Tibial nerve (tissue), 4 donors: ENCODE data around the gene PGAP3. TPM values are rescaled to one million over a fixed set of nuclear protein-coding genes. Genes with fewer than 3 reads are reported as not detected.
A peak's percentile ranks its signal among the peaks of the same experiment; 100 is the strongest.

Experiments
- DNase-seq, 2 donors: peaks; one replicate each; pipeline ENCODE4 v3.0.0-alpha.2; 2019; ENCODE audit warnings: low spot score in 2 of 2
- H3K27ac ChIP-seq, 4 donors: fragments of 200-600 bp; sonication (generic) in 3 of 4; one replicate each; pipeline ENCODE4 v1.5.1; 2017 to 2019; ENCODE audit warnings: mild to moderate bottlenecking in 1 of 4
- H3K27me3 ChIP-seq, 2 donors: fragments of 200-600 bp; sonication (generic) in 1 of 2; one replicate each; pipeline versions ENCODE4 v1.5.1 to v1.6.0; 2017 to 2019
- H3K36me3 ChIP-seq, 3 donors: fragments of 200-600 bp; sonication (generic); one replicate each; pipeline ENCODE4 v1.5.1; 2018 to 2019
- H3K4me1 ChIP-seq, 4 donors: fragments of 200-600 bp; sonication (generic) in 3 of 4; one replicate each; pipeline ENCODE4 v1.5.1; 2017 to 2019
- H3K4me3 ChIP-seq, 4 donors: fragments of 200-600 bp; sonication (generic) in 3 of 4; one replicate each; pipeline ENCODE4 v1.5.1; 2017 to 2019; ENCODE audit warnings: mild to moderate bottlenecking in 1 of 4, moderate library complexity in 1 of 4
- H3K9me3 ChIP-seq, 4 donors: fragments of 200-600 bp; sonication (generic) in 3 of 4; one replicate each; pipeline ENCODE4 v1.5.1; 2017 to 2019
- EP300 ChIP-seq, 2 donors: sonication (generic); formaldehyde crosslinking; IDR thresholded peaks; one replicate each; pipeline ENCODE4 v1.6.1; 2017; ENCODE audit warnings: antibody characterized with exemption in 2 of 2, mild to moderate bottlenecking in 1 of 2
- POLR2A ChIP-seq, 2 donors: fragments of 450-650 bp; IDR thresholded peaks; one replicate each; pipeline ENCODE4 v1.6.1; 2017; ENCODE audit warnings: antibody characterized with exemption in 2 of 2, mild to moderate bottlenecking in 2 of 2, moderate library complexity in 2 of 2
- WGBS, 2 donors: methylation state at CpG; one replicate each; pipeline ENCODE4 v1.1.5; 2018; 5-methylcytosine and 5-hydroxymethylcytosine counted together
- total RNA-seq, 4 donors: library from RNA; depleted of rRNA; stranded (reverse); fragments of >200 nt; gene quantifications; one replicate each; pipeline ENCODE4 v1.1.0, GENCODE V29; 2016
- TF ChIP-seq, protein P1 (sequence below), 5 experiments: fragments of 200-600 bp in 3 of 5; fragments of 450-650 bp in 2 of 5; sonication (generic) in 3 of 5; IDR thresholded peaks; one replicate each; pipeline ENCODE4 v1.5.1; 2016 to 2019; ENCODE audit warnings: antibody characterized with exemption in 5 of 5, mild to moderate bottlenecking in 3 of 5, moderate library complexity in 2 of 5

The PGAP3 gene
- total RNA-seq, 4 donors from 2014 or later = 10.9 to 16.5 (median 15.1) TPM

DNA sequence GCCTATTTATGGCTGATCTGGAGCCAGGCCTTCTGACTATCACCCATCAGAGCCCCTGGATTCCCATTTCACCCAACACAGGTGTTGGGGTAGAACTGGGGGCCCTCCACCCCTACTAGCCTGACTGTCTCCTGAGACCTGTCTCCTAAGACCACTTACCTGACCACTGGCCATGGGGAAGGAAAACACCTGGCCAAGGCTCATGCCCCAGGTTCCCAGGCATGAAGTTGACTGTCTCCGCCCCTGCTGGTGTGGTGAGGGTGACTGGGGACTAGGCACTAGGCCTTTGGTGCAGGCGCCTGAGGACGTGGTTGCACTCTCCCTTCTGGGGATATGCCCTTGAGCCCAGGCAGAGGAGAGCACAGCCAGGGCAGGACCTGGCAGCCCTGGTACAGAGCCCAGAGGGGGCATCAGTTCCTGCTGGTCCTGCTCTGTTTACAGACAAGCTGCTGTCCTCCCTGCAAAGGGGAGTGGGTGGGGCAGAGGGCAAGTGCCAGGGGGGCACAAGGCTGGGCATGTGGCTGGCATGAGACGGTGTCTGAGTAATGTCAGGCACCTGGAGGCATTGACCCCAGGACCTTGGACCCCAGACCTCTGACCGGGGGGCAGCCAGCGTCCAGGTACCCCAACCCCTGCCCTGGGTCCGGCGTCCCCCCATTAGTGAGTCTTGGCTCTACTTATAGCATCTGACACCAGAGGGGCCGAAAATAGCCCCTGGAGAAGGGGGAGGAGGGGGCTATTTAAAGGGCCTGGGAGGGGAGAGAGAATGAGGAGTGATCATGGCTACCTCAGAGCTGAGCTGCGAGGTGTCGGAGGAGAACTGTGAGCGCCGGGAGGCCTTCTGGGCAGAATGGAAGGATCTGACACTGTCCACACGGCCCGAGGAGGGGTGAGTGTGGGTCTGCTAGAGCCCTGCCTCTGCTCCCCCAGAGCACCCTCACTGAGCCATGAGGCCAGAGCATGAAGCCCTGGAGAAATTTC lies 23.0 kb downstream of the PGAP3 start, which contains the start of gene TCAP:
TSS of gene TCAP (plus strand) at position 769 of the 981 bp plus-strand sequence. CDS start at position 780, 11 bp downstream.
- H3K9me3 ChIP-seq = no peaks in the 10 kb centered on the region
- H3K36me3 ChIP-seq = peaks cover 0 to 39% (median 10%) of the 10 kb centered on the region in 3 donors
- peaks cover 0 to 93% (median 53%) of the 10 kb centered on the region in 4 donors for H3K4me1 ChIP-seq
- H3K4me3 ChIP-seq = no peak within 1 kb of the TSS
- DNase-seq = no peak
- TF ChIP-seq, protein P1, sequence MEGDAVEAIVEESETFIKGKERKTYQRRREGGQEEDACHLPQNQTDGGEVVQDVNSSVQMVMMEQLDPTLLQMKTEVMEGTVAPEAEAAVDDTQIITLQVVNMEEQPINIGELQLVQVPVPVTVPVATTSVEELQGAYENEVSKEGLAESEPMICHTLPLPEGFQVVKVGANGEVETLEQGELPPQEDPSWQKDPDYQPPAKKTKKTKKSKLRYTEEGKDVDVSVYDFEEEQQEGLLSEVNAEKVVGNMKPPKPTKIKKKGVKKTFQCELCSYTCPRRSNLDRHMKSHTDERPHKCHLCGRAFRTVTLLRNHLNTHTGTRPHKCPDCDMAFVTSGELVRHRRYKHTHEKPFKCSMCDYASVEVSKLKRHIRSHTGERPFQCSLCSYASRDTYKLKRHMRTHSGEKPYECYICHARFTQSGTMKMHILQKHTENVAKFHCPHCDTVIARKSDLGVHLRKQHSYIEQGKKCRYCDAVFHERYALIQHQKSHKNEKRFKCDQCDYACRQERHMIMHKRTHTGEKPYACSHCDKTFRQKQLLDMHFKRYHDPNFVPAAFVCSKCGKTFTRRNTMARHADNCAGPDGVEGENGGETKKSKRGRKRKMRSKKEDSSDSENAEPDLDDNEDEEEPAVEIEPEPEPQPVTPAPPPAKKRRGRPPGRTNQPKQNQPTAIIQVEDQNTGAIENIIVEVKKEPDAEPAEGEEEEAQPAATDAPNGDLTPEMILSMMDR (IDR thresholded peaks at IDR 0.05) = no peak
- no peak for TF ChIP-seq EP300 (IDR thresholded peaks at IDR 0.05)
- TF ChIP-seq POLR2A (IDR thresholded peaks at IDR 0.05) = no peak
- H3K27ac ChIP-seq = peak within 1 kb of the TSS in 2 of 4 donors; percentile 64 to 70
- H3K27me3 ChIP-seq = peaks cover 0 to 42% of the 10 kb centered on the region in 2 donors
- 38 to 47% methylated on average over 12 to 15 of the region's 15 CpGs for WGBS, 2 donors

DNA sequence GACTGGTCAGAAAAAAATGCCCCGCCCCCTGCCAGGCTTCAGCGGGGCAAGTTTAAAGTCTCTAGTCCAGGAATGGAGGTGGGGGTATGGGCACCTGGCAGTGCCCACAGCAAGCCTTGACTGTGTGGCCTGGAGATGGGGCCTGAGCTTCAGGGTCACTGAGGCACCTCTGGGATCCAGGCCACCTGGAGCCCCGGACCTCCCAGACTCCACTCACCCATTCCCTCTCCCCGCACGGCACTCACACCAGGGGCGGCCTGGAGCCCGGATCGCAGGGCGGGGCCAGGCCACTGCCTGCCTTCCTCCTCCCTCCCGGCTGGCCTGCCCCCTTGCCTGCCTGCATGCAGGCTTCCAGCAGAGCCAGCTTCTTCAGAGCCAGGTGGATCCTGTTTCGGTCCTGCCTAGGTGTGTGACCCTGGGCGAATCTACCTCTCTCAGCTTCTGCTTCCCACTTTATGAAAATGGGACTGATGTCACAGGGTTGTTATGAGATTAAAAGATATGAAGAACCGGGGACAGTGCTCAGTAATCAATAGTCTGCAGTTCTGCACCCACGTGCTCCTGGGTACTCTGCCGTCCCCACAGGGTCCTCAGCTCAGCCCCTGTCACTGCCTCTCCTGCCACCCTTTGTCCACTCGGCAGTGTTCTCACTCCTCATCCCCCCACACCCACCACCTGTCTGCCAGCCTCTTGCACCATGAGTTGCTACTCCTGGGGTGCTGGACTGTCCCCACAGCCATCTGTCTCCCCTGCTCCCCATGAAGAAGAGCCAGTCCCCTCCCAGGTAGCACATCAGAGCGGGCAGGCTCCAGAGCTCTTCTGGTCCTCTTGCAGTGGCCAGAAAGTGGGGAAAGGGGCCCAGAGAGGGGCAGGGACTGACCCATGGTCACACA lies 23.9 kb downstream of the PGAP3 start:
- TF ChIP-seq EP300 (IDR thresholded peaks at IDR 0.05) (no peak), POLR2A (IDR thresholded peaks at IDR 0.05) (no peak)
- TF ChIP-seq, protein P1 (IDR thresholded peaks at IDR 0.05) = no peak
- 47 to 50% methylated on average over 11 to 16 of the region's 17 CpGs for WGBS, 2 donors
- peaks cover 0 to 48% (median 10%) of the 10 kb centered on the region in 3 donors for H3K36me3 ChIP-seq
- peak overlapping the region in 3 of 4 donors; percentile 27 to 64 (median 33) for H3K27ac ChIP-seq
- H3K4me3 ChIP-seq = no peak overlapping the region
- H3K9me3 ChIP-seq = no peaks in the 10 kb centered on the region
- no peak for DNase-seq
- H3K27me3 ChIP-seq = peaks cover 0 to 33% of the 10 kb centered on the region in 2 donors
- H3K4me1 ChIP-seq = peaks cover 0 to 100% (median 62%) of the 10 kb centered on the region in 4 donors

DNA sequence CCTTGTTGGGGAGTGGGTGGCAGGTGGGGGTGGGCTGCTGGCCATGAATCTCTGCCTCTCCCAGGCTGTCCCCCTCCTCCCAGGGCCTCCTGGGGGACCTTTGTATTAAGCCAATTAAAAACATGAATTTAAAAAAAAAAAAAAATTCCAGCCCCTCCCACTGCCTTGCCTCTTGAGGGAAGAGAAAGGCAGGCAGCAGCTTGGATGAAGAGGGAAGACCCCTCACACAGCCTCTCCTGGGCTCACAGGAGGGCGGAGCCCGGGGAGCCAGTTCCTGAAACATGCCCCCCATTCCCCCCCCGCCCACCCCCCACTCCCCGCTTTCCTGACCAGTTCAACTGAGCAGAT lies 24.5 kb downstream of the PGAP3 start:
- 45 to 62% methylated on average over 4 of the region's 4 CpGs for WGBS, 2 donors
- H3K4me3 ChIP-seq = no peak overlapping the region
- H3K36me3 ChIP-seq = peaks cover 0 to 55% (median 12%) of the 10 kb centered on the region in 3 donors
- H3K9me3 ChIP-seq = no peaks in the 10 kb centered on the region
- no peak for DNase-seq
- peak overlapping the region in 3 of 4 donors; percentile 27 to 64 (median 33) for H3K27ac ChIP-seq
- peaks cover 0 to 99% (median 63%) of the 10 kb centered on the region in 4 donors for H3K4me1 ChIP-seq
- TF ChIP-seq, protein P1 (IDR thresholded peaks at IDR 0.05) = no peak
- TF ChIP-seq EP300 (IDR thresholded peaks at IDR 0.05) (no peak), POLR2A (IDR thresholded peaks at IDR 0.05) (no peak)
- peaks cover 0 to 27% of the 10 kb centered on the region in 2 donors for H3K27me3 ChIP-seq

DNA sequence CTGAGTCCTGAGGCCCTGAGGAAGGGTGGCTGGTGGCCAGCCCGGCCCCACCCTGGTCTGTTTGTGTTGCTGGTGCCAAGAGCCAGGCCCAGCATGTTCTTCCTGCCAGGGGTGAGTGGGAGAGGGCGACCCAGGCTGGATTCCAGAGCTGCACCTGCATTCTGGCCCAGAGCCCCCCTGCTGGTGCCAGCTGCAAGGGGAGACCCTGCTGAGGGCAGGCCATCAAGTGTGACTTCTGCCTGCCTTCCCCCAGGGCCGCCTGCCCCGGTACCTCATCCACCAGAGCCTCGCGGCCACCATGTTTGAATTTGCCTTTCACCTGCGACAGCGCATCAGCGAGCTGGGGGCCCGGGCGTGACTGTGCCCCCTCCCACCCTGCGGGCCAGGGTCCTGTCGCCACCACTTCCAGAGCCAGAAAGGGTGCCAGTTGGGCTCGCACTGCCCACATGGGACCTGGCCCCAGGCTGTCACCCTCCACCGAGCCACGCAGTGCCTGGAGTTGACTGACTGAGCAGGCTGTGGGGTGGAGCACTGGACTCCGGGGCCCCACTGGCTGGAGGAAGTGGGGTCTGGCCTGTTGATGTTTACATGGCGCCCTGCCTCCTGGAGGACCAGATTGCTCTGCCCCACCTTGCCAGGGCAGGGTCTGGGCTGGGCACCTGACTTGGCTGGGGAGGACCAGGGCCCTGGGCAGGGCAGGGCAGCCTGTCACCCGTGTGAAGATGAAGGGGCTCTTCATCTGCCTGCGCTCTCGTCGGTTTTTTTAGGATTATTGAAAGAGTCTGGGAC lies 25.1 kb downstream of the PGAP3 start:
- H3K27me3 ChIP-seq = peaks cover 0 to 23% of the 10 kb centered on the region in 2 donors
- WGBS, 2 donors = 47 to 80% methylated on average over 9 to 21 of the region's 22 CpGs
- H3K27ac ChIP-seq = peak overlapping the region; percentile 7 to 64 (median 30)
- DNase-seq = no peak
- no peak overlapping the region for H3K4me3 ChIP-seq
- TF ChIP-seq, protein P1 (IDR thresholded peaks at IDR 0.05) = no peak
- no peak for TF ChIP-seq EP300 (IDR thresholded peaks at IDR 0.05)
- no peak for TF ChIP-seq POLR2A (IDR thresholded peaks at IDR 0.05)
- H3K36me3 ChIP-seq = peaks cover 0 to 60% (median 16%) of the 10 kb centered on the region in 3 donors
- H3K4me1 ChIP-seq = peaks cover 0 to 95% (median 58%) of the 10 kb centered on the region in 4 donors
- no peaks in the 10 kb centered on the region for H3K9me3 ChIP-seq
